MM.1S (cell line): ENCODE data around the gene ESYT3.

ENCODE experiments used
- CTCF ChIP-seq: fragments of 300-600 bp; sonication (generic); IDR thresholded peaks from 2 replicates; pipeline ENCODE4 v1.5.1; 2016; ENCODE audit warnings: antibody characterized with exemption, low read length, mixed read lengths
- EZH2 ChIP-seq: fragments of 300-600 bp; sonication (generic); optimal IDR thresholded peaks from 2 replicates; pipeline ENCODE3; 2017; ENCODE audit warnings: low read depth, mild to moderate bottlenecking, antibody characterized with exemption, low read length, mixed read lengths

DNA sequence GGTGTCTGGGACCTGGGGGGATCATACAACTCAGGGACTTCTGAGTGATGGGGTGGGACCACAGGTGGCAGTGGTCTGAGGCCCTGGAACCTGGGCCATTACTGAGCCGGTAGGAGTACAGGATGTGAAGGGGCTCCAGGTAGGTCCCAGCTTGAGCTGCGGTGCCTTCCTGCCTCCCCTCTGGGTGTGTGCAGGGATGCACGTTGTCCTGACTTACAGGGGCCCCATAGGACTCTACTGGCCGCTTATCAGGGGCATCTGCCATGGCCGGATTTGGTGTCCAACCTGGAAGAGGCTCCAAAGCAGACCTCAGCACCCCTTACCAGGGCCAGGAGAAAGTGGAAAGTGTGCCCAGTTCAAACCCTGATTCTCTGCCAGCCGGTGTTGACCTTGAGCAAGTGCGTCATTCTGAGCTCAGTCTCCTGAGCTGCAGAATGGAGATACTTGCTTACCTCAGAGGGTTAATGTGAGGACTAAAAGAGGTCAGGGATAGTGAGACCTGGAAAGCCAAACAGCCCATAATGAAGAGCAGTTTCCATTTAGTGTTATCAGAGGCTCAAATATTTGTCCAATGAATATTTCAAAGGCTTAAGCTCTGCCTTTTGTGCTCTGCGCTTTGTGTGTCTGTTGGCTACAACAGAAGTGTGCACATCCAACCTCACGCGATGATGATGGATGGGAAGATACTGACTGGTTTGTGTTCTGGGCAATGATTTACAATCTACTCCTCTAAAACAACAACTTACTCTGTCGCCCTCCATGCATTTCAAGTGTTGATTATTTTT, 35.4 kb upstream of the ESYT3 start:
- TF ChIP-seq EZH2 (no peak), CTCF (no peak)
